GM18526 (cell line): ENCODE measurements around the gene MIER1.

Experiments
- POLR2A ChIP-seq: IDR thresholded peaks from 3 replicates; pipeline ENCODE4 v1.6.1; 2011; ENCODE audit not compliant: insufficient read length; ENCODE audit errors: extremely low read depth

The MIER1 gene

DNA sequence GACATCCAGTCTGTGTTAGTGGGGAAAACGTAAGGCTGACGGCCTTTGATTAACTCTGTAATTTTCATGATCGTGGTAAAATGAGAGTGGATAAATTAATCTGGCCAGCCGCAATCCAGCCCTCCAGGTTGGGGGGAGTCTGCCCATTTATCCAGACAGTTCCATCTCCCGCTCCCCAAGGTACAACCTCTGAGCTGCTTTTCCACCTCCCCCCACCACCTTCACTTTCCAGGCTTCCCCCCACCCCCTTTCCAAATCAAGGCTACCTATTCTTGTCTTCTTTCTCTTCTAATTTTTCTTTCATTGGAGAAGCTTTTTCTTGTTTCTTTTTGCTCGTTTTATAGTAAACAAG is 6.0 kb downstream of the MIER1 start:
- TF ChIP-seq POLR2A: no peak

DNA sequence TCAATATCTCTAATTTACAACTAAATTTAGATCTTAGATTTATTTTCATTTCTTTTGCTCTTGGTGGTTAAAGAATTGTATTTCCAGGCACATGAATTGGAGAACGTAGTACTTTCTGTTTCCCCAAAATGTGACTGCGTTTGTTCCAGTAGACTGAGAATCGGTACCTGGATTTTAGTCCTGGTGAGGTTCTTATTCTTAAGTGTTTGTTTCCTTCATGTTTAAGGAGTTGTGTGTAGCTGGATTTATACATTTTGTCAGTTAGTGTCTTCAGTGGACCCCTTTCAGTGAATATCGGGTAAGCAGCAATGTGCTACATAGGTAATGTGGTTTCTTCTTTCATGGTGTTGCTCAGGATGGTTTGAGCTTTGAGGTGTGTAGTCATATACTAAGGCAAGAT is 6.8 kb downstream of the MIER1 start:
- TF ChIP-seq POLR2A: no peak

DNA sequence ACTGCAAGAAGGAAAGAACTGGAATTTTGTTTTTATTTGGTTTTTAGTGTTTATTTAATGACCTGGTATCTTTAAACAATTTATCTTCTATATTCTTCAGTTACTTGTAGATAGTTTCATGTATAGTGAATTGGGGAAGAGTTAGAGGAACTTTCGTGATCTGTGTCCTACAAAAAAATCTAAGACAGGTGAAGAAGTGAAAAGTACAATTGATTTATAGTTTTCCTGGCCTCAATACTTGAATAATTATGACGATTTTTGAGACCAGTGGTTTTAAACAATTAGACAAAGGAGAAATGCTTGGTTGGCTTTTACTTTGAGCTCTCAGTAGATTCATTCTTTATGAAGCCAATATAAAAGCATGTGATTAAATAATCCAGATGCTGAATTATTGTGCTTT is 7.5 kb downstream of the MIER1 start:
- TF ChIP-seq POLR2A: no peak

DNA sequence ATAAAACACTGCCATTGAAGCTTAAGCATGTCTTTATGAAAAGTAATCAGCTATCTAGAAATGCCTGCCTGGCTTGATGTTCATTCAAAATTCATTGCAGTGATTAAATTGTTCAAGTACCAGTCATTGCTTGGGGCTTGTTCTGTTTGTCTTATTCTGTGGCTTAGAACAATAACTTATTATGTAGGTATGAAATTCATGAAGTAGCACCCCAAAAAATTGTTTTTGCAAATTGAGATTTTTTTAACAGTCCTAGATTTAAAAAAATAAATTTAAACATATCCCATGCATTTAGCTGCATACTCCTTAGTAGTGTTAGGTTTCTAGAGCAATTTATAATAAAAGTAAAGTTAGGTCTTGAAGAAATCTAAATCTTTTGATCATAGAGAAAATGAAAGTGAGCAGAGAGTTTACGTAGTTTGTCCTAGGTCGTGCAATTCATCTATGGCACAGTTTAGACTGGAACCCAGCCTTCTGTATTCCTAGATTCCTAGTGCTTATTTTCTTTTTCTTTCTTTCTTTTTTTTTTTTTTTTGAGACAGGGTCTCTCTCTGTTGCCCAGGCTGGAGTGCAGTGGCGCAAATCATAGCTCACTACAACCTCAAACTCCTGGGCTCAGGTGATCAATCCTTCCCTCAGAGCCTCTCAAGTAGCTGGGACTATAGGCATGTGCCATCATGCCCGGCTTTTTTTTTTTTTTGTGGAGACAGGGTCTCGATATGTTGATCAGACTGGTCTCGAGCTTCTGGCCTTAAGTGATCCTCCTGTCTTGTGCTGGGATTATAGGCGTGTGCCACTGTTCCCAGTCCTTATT is 9.3 kb downstream of the MIER1 start:
- TF ChIP-seq POLR2A: no peak

DNA sequence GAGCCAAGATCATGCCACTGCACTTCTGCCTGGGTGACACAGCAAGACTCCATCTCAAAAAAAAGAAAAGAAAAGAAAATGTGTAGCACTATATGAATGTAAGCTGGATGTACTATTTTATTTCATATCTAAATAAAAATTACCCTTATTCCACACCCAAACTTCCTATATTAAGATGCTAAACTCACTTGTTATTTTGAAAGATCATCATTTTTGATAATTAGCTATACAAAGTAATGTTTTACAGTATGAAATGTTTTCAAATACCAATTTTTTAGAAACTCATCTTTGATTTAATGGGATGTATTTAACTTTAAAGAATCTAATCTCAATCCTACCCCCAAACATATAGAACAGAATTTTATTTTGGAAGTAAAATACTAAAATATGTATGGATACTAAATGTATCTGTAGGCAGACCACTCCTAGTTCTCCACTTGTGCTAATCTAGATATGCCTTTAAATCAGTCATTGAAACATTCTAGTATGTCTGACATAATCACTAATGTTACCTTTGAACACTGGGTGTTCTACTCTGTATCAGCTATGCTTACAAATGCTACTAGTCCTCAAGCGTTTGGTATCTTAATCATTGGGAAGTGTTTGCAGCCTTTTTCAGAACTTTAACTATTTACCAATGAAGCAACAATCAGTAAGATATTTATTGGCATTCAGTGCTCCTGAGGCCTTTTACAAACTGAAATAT is 12.9 kb downstream of the MIER1 start:
- TF ChIP-seq POLR2A: no peak

DNA sequence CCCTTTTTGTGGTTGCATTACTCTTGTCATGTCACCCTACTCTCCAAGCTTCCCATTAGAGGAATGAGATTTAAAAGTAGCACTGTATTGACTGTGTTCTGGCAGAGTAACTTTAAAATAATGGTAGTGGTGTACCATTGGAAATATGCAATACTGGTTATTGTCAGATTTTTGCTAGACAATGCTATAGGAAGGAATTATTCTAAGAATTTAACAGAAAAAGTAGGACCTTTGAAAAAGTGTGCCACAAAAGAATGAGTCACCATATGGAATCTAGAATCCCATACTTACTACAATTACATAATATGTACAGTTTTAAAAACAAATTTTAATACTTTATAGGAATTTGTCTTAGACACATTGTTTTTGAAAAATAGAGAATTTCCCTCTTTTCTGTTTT is 13.8 kb downstream of the MIER1 start:
- TF ChIP-seq POLR2A: no peak

DNA sequence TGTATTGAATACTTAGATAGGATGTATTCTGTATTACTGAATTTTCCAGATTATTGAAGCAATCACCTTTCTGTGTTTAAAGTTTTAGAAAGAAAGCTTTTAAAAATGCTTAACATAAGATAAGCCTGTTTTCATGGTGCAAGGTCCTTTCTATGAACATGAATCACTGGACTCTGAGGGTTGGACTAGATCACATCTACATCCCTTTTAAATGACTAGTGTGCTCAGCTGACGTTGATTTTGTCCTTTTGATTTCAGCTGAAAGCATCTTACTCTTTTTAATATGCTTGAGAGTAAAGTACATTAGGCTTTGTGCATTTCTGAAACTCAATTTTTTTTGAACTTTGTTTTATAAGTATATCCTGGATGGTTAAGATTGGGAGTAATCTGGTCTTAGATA is 16.2 kb downstream of the MIER1 start:
- no peak for TF ChIP-seq POLR2A

DNA sequence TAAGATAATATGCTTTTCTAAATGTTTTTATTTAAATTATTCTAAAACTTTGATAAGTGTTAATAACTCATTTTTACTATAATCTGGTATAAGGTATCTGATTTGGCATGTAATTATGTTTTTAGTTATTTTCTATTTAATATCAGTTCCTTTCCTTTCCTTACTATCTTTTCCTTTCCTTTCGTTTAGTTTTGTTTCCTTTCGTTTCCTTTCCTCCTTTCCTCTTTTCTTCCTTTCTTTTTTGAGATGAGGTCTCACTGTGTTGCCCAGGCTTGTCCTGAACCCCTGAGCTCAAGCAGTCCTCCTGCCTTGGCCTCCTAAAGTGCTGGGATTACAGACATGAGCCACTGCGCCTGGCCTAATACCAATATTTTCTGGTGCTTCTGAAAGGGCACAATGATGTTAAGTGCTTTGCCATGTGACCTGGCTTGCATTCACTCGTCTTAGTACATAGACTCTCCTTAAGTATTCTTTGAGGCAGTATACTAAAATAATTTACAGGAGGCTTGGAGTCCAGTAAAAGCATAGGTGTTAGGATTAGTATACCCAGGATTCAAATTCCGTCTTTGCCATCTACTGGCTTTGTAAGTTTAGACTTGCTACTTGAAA is 18.7 kb downstream of the MIER1 start:
- no peak for TF ChIP-seq POLR2A

DNA sequence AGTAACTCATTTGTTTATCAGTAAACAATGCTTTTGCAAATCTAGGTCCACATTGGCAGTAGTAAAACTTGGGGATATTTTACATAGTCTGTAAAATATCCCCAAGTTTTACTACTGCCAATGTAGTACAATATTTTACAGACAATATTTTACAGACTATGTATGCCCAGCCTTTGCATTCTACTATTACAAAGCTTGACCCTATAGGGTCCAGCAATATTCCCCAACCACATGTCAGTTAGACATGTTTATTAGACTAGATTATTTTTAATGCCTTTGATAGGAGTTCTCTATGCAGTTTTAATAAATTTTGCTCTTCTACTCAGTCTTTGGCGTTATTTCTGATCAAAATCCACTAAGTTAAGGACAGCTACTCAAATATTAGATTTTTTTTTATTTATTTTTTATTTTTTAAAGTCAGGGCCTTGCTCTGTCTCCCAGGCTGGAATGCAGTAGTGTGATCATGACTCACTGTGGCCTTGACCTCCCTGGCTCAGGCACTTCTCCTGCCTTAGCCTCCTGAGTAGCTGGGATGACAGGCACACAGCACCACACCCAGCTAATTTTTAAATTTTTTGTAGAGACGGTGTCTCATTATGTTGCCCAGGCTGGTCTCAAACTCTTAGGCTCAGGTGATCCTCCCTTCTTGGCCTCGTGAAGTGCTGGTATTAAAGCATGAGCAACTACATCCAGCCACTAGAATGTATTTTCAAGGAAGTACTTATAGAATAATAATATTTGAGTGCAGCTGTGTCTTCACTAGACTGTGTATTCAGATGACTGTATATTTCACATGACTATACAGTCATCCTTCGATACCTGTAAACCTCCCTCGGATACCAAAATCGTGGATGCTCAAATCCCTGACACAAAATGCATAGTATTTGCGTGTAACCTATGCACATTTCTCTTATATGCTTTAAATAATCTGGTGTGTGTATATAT is 19.8 kb downstream of the MIER1 start:
- no peak for TF ChIP-seq POLR2A

DNA sequence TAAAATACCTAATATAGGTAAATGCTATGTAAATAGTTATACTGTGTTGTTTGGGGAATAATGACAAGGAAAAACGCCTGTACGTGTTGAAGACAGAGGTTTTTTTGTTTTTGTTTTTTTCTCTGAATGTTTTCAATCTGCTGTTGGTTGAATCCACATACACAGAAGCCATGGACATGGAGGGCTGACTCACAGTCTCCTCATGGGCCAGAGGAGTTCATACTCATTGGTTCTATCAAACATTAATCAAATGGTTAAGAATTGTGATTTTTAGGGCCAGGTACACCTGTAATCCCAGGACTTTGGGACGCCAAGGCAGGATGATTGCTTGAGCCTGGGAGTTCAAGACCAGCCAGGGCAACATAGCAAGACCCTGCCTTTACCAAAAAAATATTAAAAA is 20.5 kb downstream of the MIER1 start:
- no peak for TF ChIP-seq POLR2A

DNA sequence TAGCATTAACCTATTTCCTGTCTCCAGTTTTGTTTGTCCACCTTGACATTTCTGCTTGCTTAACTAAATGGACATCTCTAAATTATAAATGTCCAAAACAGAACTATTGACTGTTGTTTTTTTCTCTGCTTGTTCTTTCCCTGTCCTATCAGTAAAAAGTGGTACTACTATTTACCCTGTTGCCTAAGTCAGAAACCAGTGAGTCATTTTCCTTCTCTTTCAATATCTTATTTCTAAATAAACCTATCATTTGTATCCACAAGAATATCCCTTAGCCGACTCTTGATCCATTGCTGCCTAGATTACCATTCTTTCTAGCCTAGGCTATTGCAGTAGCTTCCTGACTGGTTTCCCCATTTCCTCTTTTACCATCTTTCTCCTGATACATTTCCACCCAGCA is 22.5 kb downstream of the MIER1 start:
- no peak for TF ChIP-seq POLR2A

DNA sequence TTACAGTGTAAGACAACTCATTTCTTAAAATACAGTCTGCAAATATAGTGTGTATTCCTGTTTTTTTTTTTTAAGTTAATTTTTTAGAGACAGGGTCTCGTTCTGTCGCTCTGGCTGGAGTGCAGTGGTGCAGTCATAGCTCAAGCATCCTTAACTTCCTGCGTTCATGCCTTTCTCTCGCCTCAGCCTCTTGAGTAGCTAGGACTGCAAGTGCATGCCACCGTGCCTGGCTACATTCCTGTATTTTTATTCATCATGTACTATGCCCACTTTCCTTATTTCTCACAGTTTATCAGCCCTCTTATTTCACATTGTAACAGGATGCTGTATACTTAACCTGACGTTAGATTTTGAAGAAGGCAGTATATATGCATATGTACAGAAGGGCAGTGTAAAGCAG is 26.7 kb downstream of the MIER1 start:
- TF ChIP-seq POLR2A: no peak

DNA sequence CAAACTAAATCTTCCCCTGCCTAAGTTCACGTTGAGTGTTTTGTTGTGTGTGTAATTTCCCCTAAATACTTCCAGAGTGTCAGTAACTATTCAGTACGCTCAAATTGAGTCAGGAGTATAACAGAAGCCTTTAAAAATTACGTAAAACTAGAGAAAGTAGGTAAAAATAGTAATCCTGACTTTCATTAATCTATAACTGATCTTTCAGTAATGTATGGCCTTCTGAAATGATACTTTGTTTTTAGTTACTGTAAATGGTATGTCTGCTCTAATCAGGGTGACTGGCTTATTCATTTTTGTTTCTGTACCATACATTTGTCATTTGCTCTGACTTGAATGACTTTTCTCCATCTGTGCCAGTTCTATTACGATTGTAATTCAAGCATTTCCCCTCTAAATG is 29.4 kb downstream of the MIER1 start:
- no peak for TF ChIP-seq POLR2A

DNA sequence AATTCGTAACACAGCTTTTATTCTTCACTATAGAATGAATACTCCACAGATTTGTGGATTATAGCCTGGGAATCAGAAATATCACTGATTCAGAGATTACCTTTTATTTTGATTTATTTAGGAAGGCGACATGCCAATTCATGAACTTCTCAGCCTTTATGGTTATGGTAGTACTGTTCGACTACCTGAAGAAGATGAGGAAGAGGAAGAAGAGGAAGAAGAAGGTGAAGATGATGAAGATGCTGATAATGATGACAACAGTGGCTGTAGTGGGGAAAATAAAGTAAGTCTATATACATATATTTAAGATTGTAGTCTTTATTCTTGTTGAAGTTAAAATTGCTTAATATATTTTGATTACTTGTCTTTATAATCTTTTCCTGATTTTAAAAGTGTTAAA is 33.1 kb downstream of the MIER1 start:
- no peak for TF ChIP-seq POLR2A

DNA sequence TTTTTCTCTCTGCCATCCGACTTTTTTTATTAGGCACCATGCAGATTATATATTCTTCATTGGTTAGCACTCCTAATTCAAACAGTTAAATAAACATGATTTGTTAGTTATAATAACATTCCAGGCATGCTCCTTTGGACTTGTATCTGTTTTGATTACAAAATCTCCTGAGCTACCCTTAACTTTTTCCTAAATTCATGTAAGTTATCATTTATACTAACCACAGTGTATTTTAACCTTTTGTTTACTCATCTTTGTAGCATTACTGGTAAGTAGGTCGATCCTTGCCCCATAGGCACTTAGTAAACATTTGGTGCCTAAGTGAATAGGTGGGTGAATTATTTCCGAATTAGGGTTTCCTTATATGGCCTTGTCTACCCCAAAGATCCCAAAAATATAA is 43.8 kb downstream of the MIER1 start:
- no peak for TF ChIP-seq POLR2A
